GM12878 (cell line): ENCODE measurements around the gene KRT73. TPM values are rescaled to one million over a fixed set of nuclear protein-coding genes. Genes with fewer than 3 reads are reported as not detected.

Source experiments
- ATAC-seq: fragments of 200-7000 bp; cut with Tn5 transposase; 3 replicates; pipeline ENCODE4 v1.9.1; 2020; ENCODE audit warnings: mild to moderate bottlenecking, moderate library complexity
- BruUV-seq: library from RNA; stranded (reverse); fragments of 400-500 nt; replicated peaks from 2 replicates; lab custom pipeline; 2021; lab: Mats Ljungman, UMichigan
- CTCF ChIA-PET: fragments of 300-600 bp; sonication (Branson Sonifier 250); formaldehyde crosslinking; extraction: SDS; loops from one replicate; lab custom pipeline; 2021; ENCODE audit warnings: inconsistent platforms; lab: Yijun Ruan, JAX
- POLR2A ChIA-PET: fragments of 350-600 bp; formaldehyde crosslinking; extraction: SDS; loops from one replicate; lab custom pipeline; 2021; ENCODE audit warnings: inconsistent platforms; lab: Charles Lee
- RAD21 ChIA-PET: fragments of 300-600 bp; sonication (Branson Sonifier 250); formaldehyde crosslinking; loops from one replicate; lab custom pipeline; 2023; ENCODE audit warnings: antibody characterized with exemption; ENCODE audit not compliant: unreplicated experiment; lab: Charles Lee
- SMC1A ChIA-PET: fragments of 300-600 bp; sonication (Branson Sonifier 250); formaldehyde crosslinking; loops from one replicate; lab custom pipeline; 2023; ENCODE audit not compliant: unreplicated experiment, uncharacterized antibody; lab: Charles Lee
- DNase-seq: peaks from one replicate; pipeline ENCODE4 v3.0.0-alpha.2; 2011; ENCODE audit warnings: low read depth, low spot score
- FAIRE-seq: peaks from 3 replicates; lab custom pipeline; 2011; peaks lifted over from hg19 to GRCh38; lab: Jason Lieb, UNC
- H2AFZ ChIP-seq: 2 replicates; pipeline ENCODE4 v1.6.0; 2011; ENCODE audit warnings: low read depth, low read length, control low read depth; ENCODE audit not compliant: control insufficient read depth
- H3K27ac ChIP-seq: 2 replicates; pipeline ENCODE4 v1.5.1; 2011; ENCODE audit warnings: control low read depth; ENCODE audit not compliant: control insufficient read depth, insufficient read depth
- H3K27me3 ChIP-seq, 2 experiments: replicated peaks in 1 of 2; 2 replicates each; pipeline versions ENCODE4 v1.6.0 to v1.6.1; 2011; ENCODE audit warnings: low read length in 1 of 2; ENCODE audit not compliant: control insufficient read depth in 2 of 2, insufficient read depth in 2 of 2
- H3K36me3 ChIP-seq, 2 experiments: 2 replicates each; pipeline ENCODE4 v1.5.1; 2011; ENCODE audit warnings: low read length in 1 of 2; ENCODE audit not compliant: control insufficient read depth in 2 of 2, insufficient read depth in 2 of 2
- H3K4me1 ChIP-seq: 2 replicates; pipeline ENCODE4 v1.6.1; 2011; ENCODE audit warnings: mild to moderate bottlenecking, low read length, moderate library complexity, mixed read lengths; ENCODE audit not compliant: control insufficient read depth, insufficient read depth
- H3K4me2 ChIP-seq: 2 replicates; pipeline ENCODE4 v1.6.0; 2011; ENCODE audit warnings: control low read depth; ENCODE audit not compliant: control insufficient read depth, insufficient read depth
- H3K4me3 ChIP-seq: fragments of 200-600 bp; sonication (generic); 2 replicates; pipeline ENCODE4 v1.5.1; 2016
- H3K79me2 ChIP-seq: 2 replicates; pipeline ENCODE4 v1.6.0; 2011; ENCODE audit warnings: low read length; ENCODE audit not compliant: control insufficient read depth, insufficient read depth
- H3K9ac ChIP-seq: 2 replicates; pipeline ENCODE4 v1.8.0; 2011; ENCODE audit warnings: low read length, control low read depth, mixed read lengths; ENCODE audit not compliant: control insufficient read depth, insufficient read depth
- H3K9me3 ChIP-seq: replicated peaks from 3 replicates; pipeline ENCODE4 v1.5.1; 2011; ENCODE audit warnings: mild to moderate bottlenecking, low read length; ENCODE audit not compliant: control insufficient read depth, insufficient read depth
- H4K20me1 ChIP-seq: 2 replicates; pipeline ENCODE4 v1.6.0; 2011; ENCODE audit not compliant: control insufficient read depth, insufficient read depth
- DPF2 ChIP-seq: fragments of 450-650 bp; IDR thresholded peaks from 2 replicates; pipeline ENCODE4 v1.6.1; 2017; ENCODE audit warnings: mild to moderate bottlenecking
- PAX8 ChIP-seq: fragments of 450-650 bp; IDR thresholded peaks from 2 replicates; pipeline ENCODE4 v1.6.1; 2017; ENCODE audit warnings: mild to moderate bottlenecking, moderate library complexity
- RUNX3 ChIP-seq: IDR thresholded peaks from 2 replicates; pipeline ENCODE4 v1.6.1; 2012; ENCODE audit warnings: low read length, inconsistent platforms
- SMAD5 ChIP-seq: IDR thresholded peaks from 2 replicates; pipeline ENCODE4 v1.6.1; 2016; ENCODE audit warnings: antibody characterized with exemption, low read depth
- SRF ChIP-seq, 2 experiments: IDR thresholded peaks; 2 replicates each; pipeline ENCODE4 v1.6.1; 2011; ENCODE audit warnings: low read depth in 2 of 2, low read length in 2 of 2, mild to moderate bottlenecking in 1 of 2, moderate library complexity in 1 of 2
- USF2 ChIP-seq: IDR thresholded peaks from 2 replicates; pipeline ENCODE4 v1.6.1; 2011; ENCODE audit warnings: low read depth, low read length, improper control_type of control experiment, borderline replicate concordance
- WGBS: methylation state at CpG from one replicate; pipeline ENCODE4 v1.1.6; 2016; ENCODE audit warnings: low lambda C conversion rate; ENCODE audit not compliant: insufficient replicate concordance, insufficient coverage; ENCODE audit errors: missing lambda C conversion rate; 5-methylcytosine and 5-hydroxymethylcytosine counted together
- in situ Hi-C: fragments of 300-500 bp; cut with MboI; formaldehyde crosslinking; loops from 9 replicates; pipeline ENCODE4 v1.14.3; 2018; ENCODE audit warnings: mixed read lengths
- intact Hi-C: fragments of 100-400 bp; cut with micrococcal nuclease; formaldehyde crosslinking; loops from one replicate; pipeline ENCODE4 v1.14.2; 2022; ENCODE audit not compliant: unreplicated experiment
- polyA plus RNA-seq, 11 experiments: library from polyadenylated mRNA; depleted of rRNA in 4 of 11; unstranded in 6 of 11; stranded (reverse) in 5 of 11; fragments of >200 nt; fragmentation: Nextera tagmentation in 4 of 11; fragmentation: Illumina TruSeq in 1 of 11; extraction: Ambion mirVana in 4 of 11; extraction: Trizol in 1 of 11; gene quantifications; 1 replicate in 1 of 11; 2 replicates in 10 of 11; pipeline versions ENCODE4 v1.2.1 to v1.2.3, GENCODE V29; 2011 to 2016; ENCODE audit warnings: inconsistent platforms in 2 of 11, missing spikeins in 2 of 11, low read depth in 1 of 11
- total RNA-seq, 4 experiments: library from RNA; depleted of rRNA in 3 of 4; stranded (reverse); fragments of >200 nt in 3 of 4; fragmentation: Illumina TruSeq in 1 of 4; extraction: Trizol in 1 of 4; gene quantifications; 2 replicates each; pipeline versions ENCODE4 v1.2.1 to v1.2.3, GENCODE V29; 2013 to 2021

Gene KRT73
- total and polyA plus RNA-seq, 10 of the 15 experiments (the other 5 are each of a cell fraction or from before 2014, with no cell fraction given): not detected

- TF ChIP-seq SRF (IDR thresholded peaks at IDR 0.05; ENCODE audit: low read depth in 2 of 2, low read length in 2 of 2) (no peak), SMAD5 (no peak), PAX8 (no peak), DPF2 (no peak), RUNX3 (no peak)
Measured at GRCh38 chr12:52630599-52631200, 12.3 kb upstream of the KRT73 start (continued).

GRCh38 chr12:52630008-52630500 lies 11.7 kb upstream of the KRT73 start:
- ChIA-PET CTCF (no interaction called here), SMC1A (no interaction called here), POLR2A (no interaction called here), RAD21 (no interaction called here)
- H3K36me3 ChIP-seq: no peaks in the 10 kb centered on the region
- no peaks in the 10 kb centered on the region for H3K9me3 ChIP-seq
- H4K20me1 ChIP-seq: no peaks in the 10 kb centered on the region
- H3K9ac ChIP-seq: no peak overlapping the region
- no peak overlapping the region for H3K4me2 ChIP-seq
- H3K79me2 ChIP-seq: no peaks in the 10 kb centered on the region
- H3K4me1 ChIP-seq: no peaks in the 10 kb centered on the region
- no peak for TF ChIP-seq USF2
- intact Hi-C loops: no loop called here
- no peak overlapping the region for H3K4me3 ChIP-seq
- ATAC-seq: no peak
- BruUV-seq: no TSS peak
- peaks cover 0 to 2% of the 10 kb centered on the region in 2 experiments; a peak in 2 of 4 replicates for H3K27me3 ChIP-seq
- in situ Hi-C loops: no loop called here
- DNase-seq: no peak
- no peak for FAIRE-seq
- H2AFZ ChIP-seq: no peak overlapping the region
- no peak overlapping the region for H3K27ac ChIP-seq
- WGBS: 5% methylated on average over 7 of the region's 7 CpGs
